Lung microvascular endothelial cell (primary cell): Measurements from ENCODE around the gene KANK2. TPM values are rescaled to one million over a fixed set of nuclear protein-coding genes. Genes with fewer than 3 reads are reported as not detected.
"Not testable (repeated sequence)": the region's sequence is repeated elsewhere in the genome, so short reads cannot be mapped to it uniquely, and the experiment has no call there.

Experiments
- DNase-seq, 2 donors: peaks; one replicate each; pipeline versions ENCODE4 v3.0.0 to v3.0.0-alpha.2; 2010; ENCODE audit warnings: low read depth in 2 of 2
- total RNA-seq: library from RNA; depleted of rRNA; stranded (reverse); fragments of >200 nt; gene quantifications from 2 replicates; pipeline ENCODE4 v1.2.1, GENCODE V29; 2014

The KANK2 gene
- total RNA-seq, 1 donor from 2014 or later, result 110 TPM

GRCh38 chr19:11198175-11198534, 810 bp upstream of the KANK2 start:
- no peak for DNase-seq

GRCh38 chr19:11196406-11197287, 698 bp downstream of the KANK2 start:
- peak; percentile 50 to 53 for DNase-seq

GRCh38 chr19:11195681-11196080, 1.7 kb downstream of the KANK2 start:
- peak in 1 of 2 donors; percentile 69 for DNase-seq

GRCh38 chr19:11194656-11195558, 2.4 kb downstream of the KANK2 start:
- peak in 1 of 2 donors; percentile 42 for DNase-seq

- no peak for DNase-seq
Measured at GRCh38 chr19:11194173-11194572, 3.2 kb downstream of the KANK2 start.

- DNase-seq, result no peak
Measured at GRCh38 chr19:11192957-11193939, 4.1 kb downstream of the KANK2 start.

GRCh38 chr19:11191934-11192333, 5.4 kb downstream of the KANK2 start:
- DNase-seq, result no peak

GRCh38 chr19:11191273-11191755, 6.0 kb downstream of the KANK2 start:
- peak; percentile 62 to 85 for DNase-seq

- no peak for DNase-seq
Measured at GRCh38 chr19:11190501-11190900, 6.8 kb downstream of the KANK2 start.

- DNase-seq, result no peak
Measured at GRCh38 chr19:11187441-11187840, 9.9 kb downstream of the KANK2 start.

GRCh38 chr19:11182994-11183393, 14.4 kb downstream of the KANK2 start:
- DNase-seq, result no peak

- DNase-seq, result no peak
Measured at GRCh38 chr19:11181488-11181887, 15.9 kb downstream of the KANK2 start.

- DNase-seq, result not testable (repeated sequence)
Measured at GRCh38 chr19:11180975-11181374, 16.4 kb downstream of the KANK2 start.

- no peak for DNase-seq
Measured at GRCh38 chr19:11180346-11180745, 17.0 kb downstream of the KANK2 start.

- DNase-seq, result peak; percentile 49 to 54
Measured at GRCh38 chr19:11179716-11180297, 17.5 kb downstream of the KANK2 start.

GRCh38 chr19:11179145-11179465, 18.2 kb downstream of the KANK2 start:
- DNase-seq, result not testable (repeated sequence)

- DNase-seq, result no peak
Measured at GRCh38 chr19:11177592-11177991, 19.8 kb downstream of the KANK2 start.

- DNase-seq, result no peak
Measured at GRCh38 chr19:11176466-11177193, 20.7 kb downstream of the KANK2 start.

GRCh38 chr19:11175920-11176319, 21.4 kb downstream of the KANK2 start:
- no peak for DNase-seq

GRCh38 chr19:11174336-11174735, 23.0 kb downstream of the KANK2 start:
- no peak for DNase-seq
